ENCODE data around the gene TOX4. TPM values are rescaled to one million over a fixed set of nuclear protein-coding genes. Genes with fewer than 3 reads are reported as not detected.
A peak's percentile ranks its signal among the peaks of the same experiment; 100 is the strongest.

Gene TOX4
- total RNA-seq = 10 to 100 TPM; 70.1 to 80.5 (median 77.9) TPM

DNA sequence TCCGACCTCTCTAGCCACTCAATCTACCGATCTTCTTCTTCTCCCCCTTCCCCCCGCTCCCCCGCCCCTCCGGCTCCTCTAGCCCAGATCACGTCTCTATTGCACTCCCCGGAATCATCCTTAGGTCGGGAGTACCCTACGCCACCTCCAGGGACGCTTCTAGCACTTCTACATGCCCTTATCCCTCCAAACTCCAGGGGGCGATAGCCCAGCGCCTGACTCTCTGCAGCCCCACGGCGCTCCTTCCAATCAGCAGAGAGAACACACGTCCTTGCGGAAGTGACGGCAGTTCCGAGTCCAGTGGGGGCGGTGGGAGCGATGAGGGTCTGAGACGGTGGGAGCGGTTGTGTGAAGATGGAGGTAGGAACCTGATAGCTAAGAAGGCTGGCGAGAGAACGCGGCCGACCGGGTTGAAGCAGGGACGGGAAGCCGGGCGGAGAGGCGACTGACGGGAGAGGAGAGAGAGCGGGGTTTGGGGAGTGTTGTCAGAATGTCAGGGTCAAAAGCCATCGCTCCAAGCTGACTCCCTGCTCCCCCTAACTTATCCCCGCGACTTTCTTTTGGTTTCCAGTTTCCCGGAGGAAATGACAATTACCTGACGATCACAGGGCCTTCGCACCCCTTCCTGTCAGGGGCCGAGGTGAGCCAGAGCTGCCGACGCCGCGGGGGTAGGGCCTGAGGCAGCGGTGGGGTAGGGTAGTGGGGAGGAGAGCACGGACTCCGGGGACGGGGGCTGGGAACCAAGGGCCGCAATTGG is at the start of gene TOX4, which contains the start of gene RAB2B:
Gene TOX4, plus strand, starts transcription at position 271 of the 757 bp plus-strand sequence. Its CDS starts 84 bp downstream, at position 355.
Gene RAB2B, minus strand, starts transcription at position 35 of the 757 bp plus-strand sequence. CDS start 87 bp downstream, outside the sequence.
- peak within 1 kb of the TSS; percentile 91 for H3K27ac ChIP-seq
- peak within 1 kb of the TSS; percentile 79 for H3K4me3 ChIP-seq
- peaks cover 22% of the 10 kb centered on the region for H3K36me3 ChIP-seq
- TF ChIP-seq EP300 (IDR thresholded peaks at IDR 0.05) (no peak), POLR2A (IDR thresholded peaks at IDR 0.05) (peak; percentile 55 to 85), POLR2AphosphoS5 (IDR thresholded peaks at IDR 0.05) (peak; percentile 63 to 89 (median 87))
- TF ChIP-seq, protein P1, sequence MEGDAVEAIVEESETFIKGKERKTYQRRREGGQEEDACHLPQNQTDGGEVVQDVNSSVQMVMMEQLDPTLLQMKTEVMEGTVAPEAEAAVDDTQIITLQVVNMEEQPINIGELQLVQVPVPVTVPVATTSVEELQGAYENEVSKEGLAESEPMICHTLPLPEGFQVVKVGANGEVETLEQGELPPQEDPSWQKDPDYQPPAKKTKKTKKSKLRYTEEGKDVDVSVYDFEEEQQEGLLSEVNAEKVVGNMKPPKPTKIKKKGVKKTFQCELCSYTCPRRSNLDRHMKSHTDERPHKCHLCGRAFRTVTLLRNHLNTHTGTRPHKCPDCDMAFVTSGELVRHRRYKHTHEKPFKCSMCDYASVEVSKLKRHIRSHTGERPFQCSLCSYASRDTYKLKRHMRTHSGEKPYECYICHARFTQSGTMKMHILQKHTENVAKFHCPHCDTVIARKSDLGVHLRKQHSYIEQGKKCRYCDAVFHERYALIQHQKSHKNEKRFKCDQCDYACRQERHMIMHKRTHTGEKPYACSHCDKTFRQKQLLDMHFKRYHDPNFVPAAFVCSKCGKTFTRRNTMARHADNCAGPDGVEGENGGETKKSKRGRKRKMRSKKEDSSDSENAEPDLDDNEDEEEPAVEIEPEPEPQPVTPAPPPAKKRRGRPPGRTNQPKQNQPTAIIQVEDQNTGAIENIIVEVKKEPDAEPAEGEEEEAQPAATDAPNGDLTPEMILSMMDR (IDR thresholded peaks at IDR 0.05) = peak; percentile 98 to 99
- no peaks in the 10 kb centered on the region for H3K9me3 ChIP-seq
- no peaks in the 10 kb centered on the region for H3K27me3 ChIP-seq
- peaks cover 25% of the 10 kb centered on the region for H3K4me1 ChIP-seq
- DNase-seq (ENCODE audit: low spot score in 2 of 2) = peak; percentile 96 to 98
- WGBS = under 1% methylated on average over 49 of the region's 49 CpGs

DNA sequence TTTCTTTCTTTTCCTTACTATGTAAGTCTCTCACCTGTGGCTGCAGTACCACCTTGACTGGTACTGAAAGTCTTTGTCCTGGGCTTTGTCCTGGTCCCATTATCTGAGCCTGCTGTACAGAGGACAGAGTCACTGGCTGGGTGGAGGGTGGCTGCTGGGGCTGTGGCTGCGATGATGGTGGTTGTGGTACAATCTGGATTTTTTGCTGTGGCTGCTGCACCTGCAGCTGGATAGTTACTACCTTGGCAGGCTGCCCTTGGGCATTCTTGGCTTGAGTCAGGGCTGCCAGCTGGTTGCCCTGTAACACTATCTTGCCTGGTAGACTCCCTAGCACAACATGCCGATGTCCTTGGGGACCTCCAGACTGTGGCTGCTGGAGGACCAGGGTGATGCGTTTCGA is 48.1 kb upstream of the TOX4 start:
- Histone ChIP-seq H3K4me3 (no peak overlapping the region), H3K36me3 (peaks cover 72% of the 10 kb centered on the region), H3K4me1 (peaks cover 14% of the 10 kb centered on the region), H3K27me3 (no peaks in the 10 kb centered on the region), H3K27ac (no peak overlapping the region), H3K9me3 (no peaks in the 10 kb centered on the region)
- TF ChIP-seq POLR2A (IDR thresholded peaks at IDR 0.05) (no peak), POLR2AphosphoS5 (IDR thresholded peaks at IDR 0.05) (no peak), EP300 (IDR thresholded peaks at IDR 0.05) (no peak)
- TF ChIP-seq, protein P1 (IDR thresholded peaks at IDR 0.05) = no peak
- DNase-seq (ENCODE audit: low spot score in 2 of 2) = no peak
- WGBS = 86% methylated on average over 4 of the region's 4 CpGs

DNA sequence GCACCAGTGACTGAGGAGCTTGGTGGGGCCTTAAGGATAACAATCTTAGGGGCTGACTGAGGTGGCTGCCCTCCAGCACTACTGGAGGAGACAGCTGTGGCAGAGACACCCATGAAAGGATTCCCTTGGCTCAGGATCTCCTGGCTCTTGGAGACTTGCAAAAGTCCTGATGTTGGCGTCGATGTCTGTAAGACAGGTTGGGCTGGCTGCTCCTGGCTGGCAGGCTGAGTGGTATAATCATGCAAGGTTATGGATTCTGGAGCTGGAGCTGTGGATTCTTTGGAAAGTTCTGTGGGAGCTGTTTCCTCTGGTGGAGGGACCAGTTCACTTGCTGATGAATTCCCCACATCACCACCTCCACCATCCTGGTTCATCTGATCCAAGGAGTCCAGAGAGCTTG is 45.9 kb upstream of the TOX4 start:
- TF ChIP-seq POLR2AphosphoS5 (IDR thresholded peaks at IDR 0.05) (no peak), POLR2A (IDR thresholded peaks at IDR 0.05) (no peak), EP300 (IDR thresholded peaks at IDR 0.05) (no peak)
- TF ChIP-seq, protein P1 (IDR thresholded peaks at IDR 0.05) = no peak
- 40% methylated on average over 2 of the region's 2 CpGs for WGBS
- no peak for DNase-seq (ENCODE audit: low spot score in 2 of 2)
- Histone ChIP-seq H3K9me3 (no peaks in the 10 kb centered on the region), H3K4me1 (peaks cover 30% of the 10 kb centered on the region), H3K27me3 (no peaks in the 10 kb centered on the region), H3K27ac (peak overlapping the region; percentile 53), H3K36me3 (peaks cover 52% of the 10 kb centered on the region), H3K4me3 (no peak overlapping the region)

DNA sequence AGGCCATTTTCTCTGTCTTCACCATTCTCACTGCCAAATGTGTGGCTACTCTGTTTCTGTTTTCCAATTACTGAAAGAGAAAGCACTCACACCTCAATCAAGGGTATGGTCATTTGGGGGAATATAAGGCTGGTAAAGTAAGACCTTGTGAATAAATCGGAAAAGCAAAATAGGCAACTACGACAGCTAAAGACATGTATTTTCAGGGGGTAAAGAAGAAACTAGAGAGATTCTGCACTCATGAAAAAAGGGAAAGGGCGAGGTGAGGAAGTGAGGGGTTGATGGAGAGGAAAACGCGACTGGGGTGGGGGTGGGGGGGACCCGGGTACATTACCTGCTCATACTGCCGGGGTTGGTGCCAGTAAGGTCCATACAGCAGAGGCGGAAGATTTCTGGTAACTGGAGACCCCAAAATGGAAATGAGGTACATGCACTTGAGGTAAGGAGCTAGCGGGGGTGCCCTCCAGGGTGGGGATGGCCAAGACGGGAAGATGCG is 40.4 kb upstream of the TOX4 start:
- peak overlapping the region; percentile 88 for H3K4me3 ChIP-seq
- DNase-seq (ENCODE audit: low spot score in 2 of 2) = no peak
- under 1% methylated on average over 11 of the region's 11 CpGs for WGBS

More for the DNA sequence above, 40.4 kb upstream of the TOX4 start:
- Histone ChIP-seq H3K27me3 (no peaks in the 10 kb centered on the region), H3K27ac (peak overlapping the region; percentile 90), H3K36me3 (peaks cover under 1% of the 10 kb centered on the region), H3K9me3 (no peaks in the 10 kb centered on the region), H3K4me1 (peaks cover 41% of the 10 kb centered on the region)
- no peak for TF ChIP-seq POLR2A (IDR thresholded peaks at IDR 0.05)
- TF ChIP-seq EP300 (IDR thresholded peaks at IDR 0.05) = no peak
- no peak for TF ChIP-seq POLR2AphosphoS5 (IDR thresholded peaks at IDR 0.05)
- TF ChIP-seq, protein P1 (IDR thresholded peaks at IDR 0.05) = no peak
